Esophagus squamous epithelium (tissue), 4 donors: ENCODE results near the gene MAPRE3.

Source experiments
- POLR2A ChIP-seq, 4 donors: fragments of 450-650 bp; IDR thresholded peaks; one replicate each; pipeline ENCODE4 v1.6.1; 2017; ENCODE audit warnings: antibody characterized with exemption in 4 of 4, mild to moderate bottlenecking in 4 of 4, moderate library complexity in 3 of 4
- TF ChIP-seq, protein P1 (sequence below), 6 experiments: fragments of 450-650 bp in 4 of 6; fragments of 200-600 bp in 2 of 6; sonication (generic) in 2 of 6; IDR thresholded peaks; one replicate each; pipeline ENCODE4 v1.5.1; 2016 to 2019; ENCODE audit warnings: antibody characterized with exemption in 6 of 6, mild to moderate bottlenecking in 4 of 6, moderate library complexity in 4 of 6

DNA sequence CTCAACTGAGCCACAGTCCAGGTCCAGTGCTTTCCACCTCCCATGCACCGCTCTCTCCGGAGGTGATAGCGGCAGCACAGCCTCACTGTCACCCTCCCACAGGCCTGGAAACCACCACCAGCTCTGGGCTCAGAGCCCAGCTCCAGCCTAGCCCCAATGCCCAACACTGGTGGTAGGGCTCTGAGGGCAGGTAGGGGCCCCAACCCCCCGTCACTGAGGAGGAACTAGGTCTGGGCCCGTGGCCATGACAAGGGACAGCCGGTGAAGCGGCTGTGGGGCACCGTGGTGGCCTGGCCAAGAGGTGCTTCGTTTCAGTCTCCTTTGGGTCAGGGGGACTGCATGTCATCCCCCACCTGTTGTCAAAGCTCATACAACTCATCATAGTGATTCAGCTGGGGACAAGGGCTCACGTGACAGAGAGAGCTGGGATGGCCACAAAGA, 56.8 kb downstream of the MAPRE3 start:
- TF ChIP-seq, protein P1, sequence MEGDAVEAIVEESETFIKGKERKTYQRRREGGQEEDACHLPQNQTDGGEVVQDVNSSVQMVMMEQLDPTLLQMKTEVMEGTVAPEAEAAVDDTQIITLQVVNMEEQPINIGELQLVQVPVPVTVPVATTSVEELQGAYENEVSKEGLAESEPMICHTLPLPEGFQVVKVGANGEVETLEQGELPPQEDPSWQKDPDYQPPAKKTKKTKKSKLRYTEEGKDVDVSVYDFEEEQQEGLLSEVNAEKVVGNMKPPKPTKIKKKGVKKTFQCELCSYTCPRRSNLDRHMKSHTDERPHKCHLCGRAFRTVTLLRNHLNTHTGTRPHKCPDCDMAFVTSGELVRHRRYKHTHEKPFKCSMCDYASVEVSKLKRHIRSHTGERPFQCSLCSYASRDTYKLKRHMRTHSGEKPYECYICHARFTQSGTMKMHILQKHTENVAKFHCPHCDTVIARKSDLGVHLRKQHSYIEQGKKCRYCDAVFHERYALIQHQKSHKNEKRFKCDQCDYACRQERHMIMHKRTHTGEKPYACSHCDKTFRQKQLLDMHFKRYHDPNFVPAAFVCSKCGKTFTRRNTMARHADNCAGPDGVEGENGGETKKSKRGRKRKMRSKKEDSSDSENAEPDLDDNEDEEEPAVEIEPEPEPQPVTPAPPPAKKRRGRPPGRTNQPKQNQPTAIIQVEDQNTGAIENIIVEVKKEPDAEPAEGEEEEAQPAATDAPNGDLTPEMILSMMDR (IDR thresholded peaks at IDR 0.05), result no peak
- TF ChIP-seq POLR2A (IDR thresholded peaks at IDR 0.05), result no peak
